Measurements from ENCODE around the gene GALNT7.

The GALNT7 gene

DNA sequence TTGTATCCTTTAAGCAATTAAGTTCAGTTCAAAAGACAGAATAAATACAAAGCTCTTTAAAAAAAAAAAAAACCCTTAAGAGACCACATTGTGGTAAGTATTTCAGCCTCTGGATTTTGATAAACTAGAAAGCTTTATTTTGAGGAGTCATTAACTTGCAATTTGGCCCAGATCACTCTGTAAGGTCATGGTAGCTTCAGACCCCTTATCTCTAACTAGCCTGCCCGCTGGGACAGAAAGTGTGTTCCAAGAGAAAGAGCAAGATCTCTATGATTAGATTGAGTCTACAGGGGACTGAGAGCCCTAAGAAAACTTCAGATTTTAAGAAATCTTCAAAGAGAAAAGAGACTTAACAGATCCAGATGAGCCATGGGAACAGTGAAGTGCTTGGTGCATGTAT, 45.6 kb downstream of the GALNT7 start:
- no peaks in the 10 kb centered on the region for H3F3A ChIP-seq (ENCODE audit: insufficient read depth)
- H4K20me1 ChIP-seq (ENCODE audit: low read depth, low read length), result no peaks in the 10 kb centered on the region
- TF ChIP-seq CTCF (IDR thresholded peaks at IDR 0.05; ENCODE audit: insufficient read depth, low read length, poor library complexity, severe bottlenecking) (no peak), EZH2phosphoT487 (conservative IDR thresholded peaks at IDR 0.05; ENCODE audit: low read length) (no peak)
- no peak overlapping the region for H3K4me2 ChIP-seq (ENCODE audit: low read depth, low read length, poor library complexity, severe bottlenecking)
- no peaks in the 10 kb centered on the region for H3K9me2 ChIP-seq (replicated peaks; ENCODE audit: insufficient read depth, low read length)
- H3K9me3 ChIP-seq (ENCODE audit: insufficient read depth, low read length), result no peaks in the 10 kb centered on the region
- H3K79me2 ChIP-seq (ENCODE audit: insufficient read depth, low read length), result no peaks in the 10 kb centered on the region
- no peak overlapping the region for H3K27ac ChIP-seq (ENCODE audit: low read depth, low read length)
- H3K36me3 ChIP-seq (ENCODE audit: low read length), result no peaks in the 10 kb centered on the region
- H3K27me3 ChIP-seq (ENCODE audit: low read length), result no peaks in the 10 kb centered on the region
- H2AFZ ChIP-seq (ENCODE audit: low read depth, low read length, severe bottlenecking), result no peak overlapping the region
- H3K4me3 ChIP-seq (ENCODE audit: insufficient read depth, low read length, poor library complexity, severe bottlenecking), result no peak overlapping the region
- H3K9ac ChIP-seq (ENCODE audit: low read length), result no peak overlapping the region

GRCh38 chr4:173214661-173215060, 46.0 kb downstream of the GALNT7 start:
- H2AFZ ChIP-seq (ENCODE audit: low read depth, low read length, severe bottlenecking), result no peak overlapping the region
- TF ChIP-seq EZH2phosphoT487 (conservative IDR thresholded peaks at IDR 0.05; ENCODE audit: low read length), result no peak
- no peak for TF ChIP-seq CTCF (IDR thresholded peaks at IDR 0.05; ENCODE audit: insufficient read depth, low read length, poor library complexity, severe bottlenecking)
- H4K20me1 ChIP-seq (ENCODE audit: low read depth, low read length), result no peaks in the 10 kb centered on the region
- no peaks in the 10 kb centered on the region for H3K9me2 ChIP-seq (replicated peaks; ENCODE audit: insufficient read depth, low read length)
- no peaks in the 10 kb centered on the region for H3K9me3 ChIP-seq (ENCODE audit: insufficient read depth, low read length)
- no peak overlapping the region for H3K27ac ChIP-seq (ENCODE audit: low read depth, low read length)
- no peaks in the 10 kb centered on the region for H3K27me3 ChIP-seq (ENCODE audit: low read length)
- H3K4me2 ChIP-seq (ENCODE audit: low read depth, low read length, poor library complexity, severe bottlenecking), result no peak overlapping the region
- H3K9ac ChIP-seq (ENCODE audit: low read length), result no peak overlapping the region
- no peaks in the 10 kb centered on the region for H3K79me2 ChIP-seq (ENCODE audit: insufficient read depth, low read length)
- H3K36me3 ChIP-seq (ENCODE audit: low read length), result no peaks in the 10 kb centered on the region
- H3K4me3 ChIP-seq (ENCODE audit: insufficient read depth, low read length, poor library complexity, severe bottlenecking), result no peak overlapping the region
- no peaks in the 10 kb centered on the region for H3F3A ChIP-seq (ENCODE audit: insufficient read depth)

GRCh38 chr4:173217075-173217474, 48.5 kb downstream of the GALNT7 start:
- no peaks in the 10 kb centered on the region for H3F3A ChIP-seq (ENCODE audit: insufficient read depth)
- H3K79me2 ChIP-seq (ENCODE audit: insufficient read depth, low read length), result no peaks in the 10 kb centered on the region
- H3K4me3 ChIP-seq (ENCODE audit: insufficient read depth, low read length, poor library complexity, severe bottlenecking), result no peak overlapping the region
- no peak overlapping the region for H3K4me2 ChIP-seq (ENCODE audit: low read depth, low read length, poor library complexity, severe bottlenecking)
- no peak overlapping the region for H3K27ac ChIP-seq (ENCODE audit: low read depth, low read length)
- H3K36me3 ChIP-seq (ENCODE audit: low read length), result no peaks in the 10 kb centered on the region
- H4K20me1 ChIP-seq (ENCODE audit: low read depth, low read length), result no peaks in the 10 kb centered on the region
- no peaks in the 10 kb centered on the region for H3K27me3 ChIP-seq (ENCODE audit: low read length)
- TF ChIP-seq EZH2phosphoT487 (conservative IDR thresholded peaks at IDR 0.05; ENCODE audit: low read length) (no peak), CTCF (IDR thresholded peaks at IDR 0.05; ENCODE audit: insufficient read depth, low read length, poor library complexity, severe bottlenecking) (no peak)
- H3K9ac ChIP-seq (ENCODE audit: low read length), result no peak overlapping the region
- no peaks in the 10 kb centered on the region for H3K9me2 ChIP-seq (replicated peaks; ENCODE audit: insufficient read depth, low read length)
- no peaks in the 10 kb centered on the region for H3K9me3 ChIP-seq (ENCODE audit: insufficient read depth, low read length)
- H2AFZ ChIP-seq (ENCODE audit: low read depth, low read length, severe bottlenecking), result no peak overlapping the region

Data from SU-DHL-6 (cell line).